ENCODE results near the gene MMP13. TPM values are rescaled to one million over a fixed set of nuclear protein-coding genes. Genes with fewer than 3 reads are reported as not detected.
A peak's percentile ranks its signal among the peaks of the same experiment; 100 is the strongest.
"Not testable (repeated sequence)": the region's sequence is repeated elsewhere in the genome, so short reads cannot be mapped to it uniquely, and the experiment has no call there.

MMP13 gene
- polyA plus RNA-seq, 5 donors = 0.06 to 0.10 TPM; not detected in 3

GRCh38 chr11:102936864-102937509 is 18.5 kb downstream of the MMP13 start:
- no peak for DNase-seq

GRCh38 chr11:102935514-102935913 is 20.0 kb downstream of the MMP13 start:
- no peak for DNase-seq

- no peak for DNase-seq
Observed at GRCh38 chr11:102934735-102935134, 20.8 kb downstream of the MMP13 start.

- no peak for DNase-seq
Observed at GRCh38 chr11:102933627-102934026, 21.9 kb downstream of the MMP13 start.

- DNase-seq = no peak
Observed at GRCh38 chr11:102932678-102933077, 22.9 kb downstream of the MMP13 start.

- no peak for DNase-seq
Observed at GRCh38 chr11:102930451-102930850, 25.1 kb downstream of the MMP13 start.

- DNase-seq = no peak
Observed at GRCh38 chr11:102929972-102930371, 25.6 kb downstream of the MMP13 start.

- no peak for DNase-seq
Observed at GRCh38 chr11:102929166-102929565, 26.4 kb downstream of the MMP13 start.

- no peak for DNase-seq
Observed at GRCh38 chr11:102928247-102928646, 27.3 kb downstream of the MMP13 start.

- DNase-seq = no peak
Observed at GRCh38 chr11:102927624-102927990, 27.9 kb downstream of the MMP13 start.

GRCh38 chr11:102926961-102927623 is 28.4 kb downstream of the MMP13 start:
- DNase-seq = no peak

- no peak for DNase-seq
Observed at GRCh38 chr11:102926517-102926916, 29.0 kb downstream of the MMP13 start.

GRCh38 chr11:102925988-102926387 is 29.5 kb downstream of the MMP13 start:
- DNase-seq = no peak

- no peak for DNase-seq
Observed at GRCh38 chr11:102924851-102925380, 30.6 kb downstream of the MMP13 start.

GRCh38 chr11:102921587-102922220 is 33.8 kb downstream of the MMP13 start:
- no peak for DNase-seq

GRCh38 chr11:102920118-102920684 is 35.3 kb downstream of the MMP13 start:
- DNase-seq = no peak

GRCh38 chr11:102915044-102915375 is 40.5 kb downstream of the MMP13 start:
- DNase-seq = no peak

- DNase-seq = peak in 1 of 2 donors; percentile 23
Observed at GRCh38 chr11:102914238-102915043, 41.1 kb downstream of the MMP13 start.

GRCh38 chr11:102912482-102912830 is 43.1 kb downstream of the MMP13 start:
- DNase-seq = no peak

- no peak for DNase-seq
Observed at GRCh38 chr11:102911758-102912481, 43.6 kb downstream of the MMP13 start.

GRCh38 chr11:102905848-102906247 is 49.7 kb downstream of the MMP13 start:
- not testable (repeated sequence) for DNase-seq
